NOMO-1 (cell line): Measurements from ENCODE around the gene C10orf95.

Source experiments
- DNase-seq, 2 experiments: peaks; one replicate each; lab custom pipeline; 2025; ENCODE audit not compliant: unreplicated experiment in 2 of 2; lab: John Stamatoyannopoulos, UW

Gene C10orf95

GRCh38 chr10:102419269-102420180, 31.8 kb downstream of the C10orf95 start:
- DNase-seq = peak; percentile 27 to 31

GRCh38 chr10:102418622-102419268, 32.6 kb downstream of the C10orf95 start, which contains the start of gene PSD:
Gene PSD (minus strand): TSS chr10:102418785. CDS start chr10:102417038, 1,747 bp downstream.
- DNase-seq = no peak

GRCh38 chr10:102416695-102417094, 34.6 kb downstream of the C10orf95 start:
- no peak for DNase-seq

- DNase-seq = no peak
Observed at GRCh38 chr10:102416283-102416682, 35.1 kb downstream of the C10orf95 start.

GRCh38 chr10:102414749-102415148, 36.6 kb downstream of the C10orf95 start:
- DNase-seq = no peak

GRCh38 chr10:102413806-102414561, 37.4 kb downstream of the C10orf95 start:
- no peak for DNase-seq

GRCh38 chr10:102413053-102413705, 38.2 kb downstream of the C10orf95 start:
- DNase-seq = no peak

GRCh38 chr10:102412293-102412692, 39.0 kb downstream of the C10orf95 start:
- no peak for DNase-seq

GRCh38 chr10:102411341-102412255, 39.7 kb downstream of the C10orf95 start:
- DNase-seq = no peak

GRCh38 chr10:102410429-102411073, 40.8 kb downstream of the C10orf95 start:
- DNase-seq = no peak

- DNase-seq = no peak
Observed at GRCh38 chr10:102409604-102410428, 41.5 kb downstream of the C10orf95 start.

GRCh38 chr10:102408728-102409603, 42.4 kb downstream of the C10orf95 start:
- DNase-seq = no peak

GRCh38 chr10:102408131-102408727, 43.1 kb downstream of the C10orf95 start:
- peak; percentile 9 to 20 for DNase-seq

- DNase-seq = no peak
Observed at GRCh38 chr10:102407425-102408130, 43.8 kb downstream of the C10orf95 start.

GRCh38 chr10:102406815-102407214, 44.5 kb downstream of the C10orf95 start:
- DNase-seq = no peak

GRCh38 chr10:102405632-102406031, 45.7 kb downstream of the C10orf95 start:
- DNase-seq = no peak
